ENCODE measurements around the gene CRYBG2. TPM values are rescaled to one million over a fixed set of nuclear protein-coding genes. Genes with fewer than 3 reads are reported as not detected.

CRYBG2 gene
- total and polyA plus RNA-seq, 10 of the 15 experiments (the other 5 are each of a cell fraction or from before 2014, with no cell fraction given), result 0.03 to 1.2 (median 0.11) TPM; not detected in 4

DNA sequence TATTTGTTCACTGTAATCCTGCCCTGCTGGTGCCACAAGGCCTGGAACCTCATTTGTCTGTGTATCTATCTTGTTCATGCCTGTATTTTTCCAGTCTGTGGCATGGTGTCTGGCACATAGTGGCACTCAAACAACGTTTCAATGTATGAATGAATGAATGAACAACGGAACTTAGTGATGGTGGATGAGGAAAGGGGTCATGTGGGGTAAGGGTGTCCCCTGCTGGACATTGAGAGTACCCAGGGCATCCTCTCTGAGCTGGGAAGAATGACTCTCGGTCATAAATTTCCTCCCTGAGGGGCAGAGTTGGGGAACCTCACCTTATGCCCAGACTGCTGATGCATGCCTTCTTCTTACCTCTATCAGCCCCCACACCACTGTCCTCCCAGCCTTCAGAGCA, 37.5 kb upstream of the CRYBG2 start (continued):
- TF ChIP-seq, protein P1, sequence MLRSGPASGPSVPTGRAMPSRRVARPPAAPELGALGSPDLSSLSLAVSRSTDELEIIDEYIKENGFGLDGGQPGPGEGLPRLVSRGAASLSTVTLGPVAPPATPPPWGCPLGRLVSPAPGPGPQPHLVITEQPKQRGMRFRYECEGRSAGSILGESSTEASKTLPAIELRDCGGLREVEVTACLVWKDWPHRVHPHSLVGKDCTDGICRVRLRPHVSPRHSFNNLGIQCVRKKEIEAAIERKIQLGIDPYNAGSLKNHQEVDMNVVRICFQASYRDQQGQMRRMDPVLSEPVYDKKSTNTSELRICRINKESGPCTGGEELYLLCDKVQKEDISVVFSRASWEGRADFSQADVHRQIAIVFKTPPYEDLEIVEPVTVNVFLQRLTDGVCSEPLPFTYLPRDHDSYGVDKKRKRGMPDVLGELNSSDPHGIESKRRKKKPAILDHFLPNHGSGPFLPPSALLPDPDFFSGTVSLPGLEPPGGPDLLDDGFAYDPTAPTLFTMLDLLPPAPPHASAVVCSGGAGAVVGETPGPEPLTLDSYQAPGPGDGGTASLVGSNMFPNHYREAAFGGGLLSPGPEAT (IDR thresholded peaks at IDR 0.05; ENCODE audit: low read depth), result no peak
- TF ChIP-seq, protein P2, sequence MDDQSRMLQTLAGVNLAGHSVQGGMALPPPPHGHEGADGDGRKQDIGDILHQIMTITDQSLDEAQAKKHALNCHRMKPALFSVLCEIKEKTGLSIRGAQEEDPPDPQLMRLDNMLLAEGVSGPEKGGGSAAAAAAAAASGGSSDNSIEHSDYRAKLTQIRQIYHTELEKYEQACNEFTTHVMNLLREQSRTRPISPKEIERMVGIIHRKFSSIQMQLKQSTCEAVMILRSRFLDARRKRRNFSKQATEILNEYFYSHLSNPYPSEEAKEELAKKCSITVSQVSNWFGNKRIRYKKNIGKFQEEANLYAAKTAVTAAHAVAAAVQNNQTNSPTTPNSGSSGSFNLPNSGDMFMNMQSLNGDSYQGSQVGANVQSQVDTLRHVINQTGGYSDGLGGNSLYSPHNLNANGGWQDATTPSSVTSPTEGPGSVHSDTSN (IDR thresholded peaks at IDR 0.05; ENCODE audit: insufficient replicate concordance, low read depth, low read length), result no peak

DNA sequence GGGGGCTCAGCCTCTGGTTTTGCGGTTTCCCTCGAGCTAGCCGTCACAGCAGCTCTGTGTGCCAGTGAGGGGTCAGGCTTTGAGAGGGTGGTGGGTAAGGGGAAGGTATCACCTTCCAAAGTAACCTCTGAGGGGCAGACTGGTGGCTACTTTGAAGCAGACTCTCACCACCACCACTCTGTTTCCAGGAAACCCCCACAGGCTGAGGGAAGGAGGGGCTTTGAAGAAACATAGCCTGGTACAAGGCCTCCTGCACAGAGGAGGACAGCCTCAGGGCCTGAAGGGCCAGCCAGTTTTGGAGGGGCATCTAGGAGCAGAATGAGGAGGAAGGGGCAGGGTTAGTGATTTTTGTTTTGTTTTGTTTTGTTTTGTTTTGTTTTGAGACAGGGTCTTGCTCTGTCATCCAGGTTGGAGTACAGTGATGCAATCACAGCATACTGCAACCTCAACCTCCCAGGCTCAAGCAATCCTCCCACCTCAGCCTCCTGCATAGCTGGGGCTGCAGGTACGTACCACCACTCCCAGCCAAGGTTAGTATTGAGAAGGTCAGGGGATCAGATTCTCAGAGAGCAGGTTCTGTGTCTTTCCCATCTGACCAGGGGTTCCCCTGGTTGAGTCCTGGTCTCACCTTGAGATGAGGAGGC, 35.8 kb upstream of the CRYBG2 start:
- BruUV-seq (replicated peaks), result no TSS peak
- H3K36me3 ChIP-seq (ENCODE audit: control insufficient read depth in 2 of 2, insufficient read depth in 2 of 2, low read length in 1 of 2), result no peaks in the 10 kb centered on the region
- H3K4me1 ChIP-seq (ENCODE audit: control insufficient read depth, insufficient read depth, low read length), result no peaks in the 10 kb centered on the region
- no peak overlapping the region for H3K4me3 ChIP-seq
- H3K9ac ChIP-seq (ENCODE audit: control insufficient read depth, insufficient read depth, low read length), result no peak overlapping the region
- H3K27ac ChIP-seq (ENCODE audit: control insufficient read depth, insufficient read depth), result no peak overlapping the region
- intact Hi-C loops (cut with micrococcal nuclease; ENCODE audit: unreplicated experiment), result loop anchor here (10.0 kb wide), 1 partner anchor 225 kb away; the partner anchor contains the start of genes C1orf232 and ZNF593
- DNase-seq (ENCODE audit: low read depth, low spot score) (no peak), FAIRE-seq (no peak), ATAC-seq (no peak)
- SMC1A ChIA-PET (ENCODE audit: uncharacterized antibody, unreplicated experiment), result interaction anchor here (2.6 kb wide), 1 partner anchor 104 kb away, joined by 15 read pairs; no protein-coding TSS in a partner anchor
- CTCF ChIA-PET, result interaction anchor here (1.2 to 2.4 kb wide), 4 partner anchors 13 to 105 kb away, joined by 3 to 11 read pairs (median 6); no protein-coding TSS in a partner anchor
- in situ Hi-C loops (cut with MboI), result no loop called here
- no peak overlapping the region for H2AFZ ChIP-seq (ENCODE audit: control insufficient read depth, low read depth, low read length)
- H3K9me3 ChIP-seq (replicated peaks; ENCODE audit: control insufficient read depth, insufficient read depth, low read length), result no peaks in the 10 kb centered on the region
- RAD21 ChIA-PET (ENCODE audit: unreplicated experiment), result interaction anchor here (0.8 to 3.0 kb wide), 4 partner anchors 25 to 104 kb away, joined by 3 to 25 read pairs (median 8); no protein-coding TSS in a partner anchor
- H3K27me3 ChIP-seq (replicated peaks in 1 of 2; ENCODE audit: control insufficient read depth in 2 of 2, insufficient read depth in 2 of 2, low read length in 1 of 2), result no peaks in the 10 kb centered on the region; a peak in 1 of 4 replicates
- 34% methylated on average over 4 of the region's 4 CpGs for WGBS (ENCODE audit: insufficient coverage, insufficient replicate concordance, low lambda C conversion rate, missing lambda C conversion rate)
- POLR2A ChIA-PET, result interaction anchor here (0.5 kb wide), 1 partner anchor 17 kb away, joined by 6 read pairs; no protein-coding TSS in a partner anchor
- H3K79me2 ChIP-seq (ENCODE audit: control insufficient read depth, insufficient read depth, low read length), result no peaks in the 10 kb centered on the region
- no peak overlapping the region for H3K4me2 ChIP-seq (ENCODE audit: control insufficient read depth, insufficient read depth)
- H4K20me1 ChIP-seq (ENCODE audit: control insufficient read depth, insufficient read depth), result no peaks in the 10 kb centered on the region
- TF ChIP-seq MTA3 (IDR thresholded peaks at IDR 0.05; ENCODE audit: borderline replicate concordance, low read length) (no peak), ZNF384 (IDR thresholded peaks at IDR 0.05; ENCODE audit: borderline replicate concordance, low read depth, low read length) (no peak), LARP7 (IDR thresholded peaks at IDR 0.05) (no peak), ATF7 (IDR thresholded peaks at IDR 0.05; ENCODE audit: low read depth) (no peak), NFYB (IDR thresholded peaks at IDR 0.05; ENCODE audit: insufficient read depth, low read depth, low read length) (no peak), CBX3 (IDR thresholded peaks at IDR 0.05; ENCODE audit: borderline replicate concordance, low read depth) (no peak), SUZ12 (IDR thresholded peaks at IDR 0.05; ENCODE audit: unreplicated experiment) (no peak), NFYA (IDR thresholded peaks at IDR 0.05; ENCODE audit: borderline replicate concordance, low read depth, low read length) (no peak), MEF2A (IDR thresholded peaks at IDR 0.05; ENCODE audit: insufficient read depth, low read depth, low read length) (no peak), ASH2L (IDR thresholded peaks at IDR 0.05; ENCODE audit: borderline replicate concordance, low read depth) (no peak), MTA2 (IDR thresholded peaks at IDR 0.05; ENCODE audit: low read depth) (no peak)
- TF ChIP-seq, protein P3, sequence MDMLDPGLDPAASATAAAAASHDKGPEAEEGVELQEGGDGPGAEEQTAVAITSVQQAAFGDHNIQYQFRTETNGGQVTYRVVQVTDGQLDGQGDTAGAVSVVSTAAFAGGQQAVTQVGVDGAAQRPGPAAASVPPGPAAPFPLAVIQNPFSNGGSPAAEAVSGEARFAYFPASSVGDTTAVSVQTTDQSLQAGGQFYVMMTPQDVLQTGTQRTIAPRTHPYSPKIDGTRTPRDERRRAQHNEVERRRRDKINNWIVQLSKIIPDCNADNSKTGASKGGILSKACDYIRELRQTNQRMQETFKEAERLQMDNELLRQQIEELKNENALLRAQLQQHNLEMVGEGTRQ (IDR thresholded peaks at IDR 0.05; ENCODE audit: borderline replicate concordance, low read depth, low read length), result no peak

All from GM12878 (cell line).